ENCODE results near the gene MAP4K2. TPM values are rescaled to one million over a fixed set of nuclear protein-coding genes. Genes with fewer than 3 reads are reported as not detected.

The MAP4K2 gene
- total RNA-seq: 37.7 and 44.1 TPM in 2 replicates

GRCh38 chr11:64803158-64803845 is at the start of gene MAP4K2:
Gene MAP4K2, minus strand, starts transcription at chr11:64803214. Its CDS starts 65 bp downstream, at chr11:64803149.

GRCh38 chr11:64844330-64845128 is 41.5 kb upstream of the MAP4K2 start, which contains the start of gene CDC42BPG:
Gene CDC42BPG, minus strand, starts transcription at chr11:64844653. Its CDS starts 84 bp downstream, at chr11:64844569.

GRCh38 chr11:64810271-64810890 is 7.4 kb upstream of the MAP4K2 start, which contains the start of gene MEN1:
Gene MEN1, minus strand, starts transcription at chr11:64810551. Its CDS starts 442 bp downstream, at chr11:64810109.

GRCh38 chr11:64778473-64779298 is 24.3 kb downstream of the MAP4K2 start, which contains the start of gene SF1:
Gene SF1, minus strand, starts transcription at chr11:64778542. Its CDS starts 150 bp downstream, at chr11:64778392.

GRCh38 chr11:64759722-64760719 is 43.0 kb downstream of the MAP4K2 start, which contains the start of gene PYGM:
Gene PYGM, minus strand, starts transcription at chr11:64759974. Its CDS starts 76 bp downstream, at chr11:64759898.

GRCh38 chr11:64743591-64744543 is 59.1 kb downstream of the MAP4K2 start, which contains the start of gene RASGRP2:
Gene RASGRP2, minus strand, starts transcription at chr11:64744142. Its CDS starts 1,276 bp downstream, at chr11:64742866.

Other genes starting within 250 kb of the MAP4K2 start
- not detected in 2 replicates for gene SLC22A11, start 247.3 kb downstream of the MAP4K2 start, total RNA-seq
- gene SLC22A12, start 212.0 kb downstream of the MAP4K2 start, total RNA-seq: not detected in 2 replicates
- 1.1 TPM in 1 of 2 replicates, not detected in the other for gene NRXN2, start 80.0 kb downstream of the MAP4K2 start, total RNA-seq
- gene RASGRP2, start 59.1 kb downstream of the MAP4K2 start, total RNA-seq: 0.46 and 1.6 TPM in 2 replicates
- under 0.01 and 0.46 TPM in 2 replicates for gene PYGM, start 43.2 kb downstream of the MAP4K2 start, total RNA-seq
- 65.6 and 72.6 TPM in 2 replicates for gene SF1, start 24.7 kb downstream of the MAP4K2 start, total RNA-seq
- 13.0 and 13.1 TPM in 2 replicates for gene MEN1, start 7.3 kb upstream of the MAP4K2 start, total RNA-seq
- 0.15 and 0.32 TPM in 2 replicates for gene CDC42BPG, start 41.4 kb upstream of the MAP4K2 start, total RNA-seq
- 62.9 and 73.1 TPM in 2 replicates for gene EHD1, start 75.4 kb upstream of the MAP4K2 start, total RNA-seq
- 7.5 and 11.7 TPM in 2 replicates for gene ATG2A, start 114.0 kb upstream of the MAP4K2 start, total RNA-seq
- 7.8 and 7.9 TPM in 2 replicates for gene PPP2R5B, start 121.5 kb upstream of the MAP4K2 start, total RNA-seq
- gene GPHA2, start 132.7 kb upstream of the MAP4K2 start, total RNA-seq: not detected in 2 replicates
- gene MAJIN, start 168.9 kb upstream of the MAP4K2 start, total RNA-seq: not detected in 2 replicates
- gene BATF2, start 193.8 kb upstream of the MAP4K2 start, total RNA-seq: 0.65 and 12.3 TPM in 2 replicates
- gene ARL2, start 210.9 kb upstream of the MAP4K2 start, total RNA-seq: 113 and 137 TPM in 2 replicates
- gene SNX15, start 224.2 kb upstream of the MAP4K2 start, total RNA-seq: 8.1 and 8.5 TPM in 2 replicates
- 9.4 and 13.7 TPM in 2 replicates for gene SAC3D1, start 238.0 kb upstream of the MAP4K2 start, total RNA-seq